ENCODE data around the gene RPRML.
"Not testable (repeated sequence)": the region's sequence is repeated elsewhere in the genome, so short reads cannot be mapped to it uniquely, and the experiment has no call there.

The RPRML gene

GRCh38 chr17:46968224-46968834, 10.7 kb downstream of the RPRML start:
- DNase-seq (ENCODE audit: low read depth) = no peak
- TF ChIP-seq, protein P1, sequence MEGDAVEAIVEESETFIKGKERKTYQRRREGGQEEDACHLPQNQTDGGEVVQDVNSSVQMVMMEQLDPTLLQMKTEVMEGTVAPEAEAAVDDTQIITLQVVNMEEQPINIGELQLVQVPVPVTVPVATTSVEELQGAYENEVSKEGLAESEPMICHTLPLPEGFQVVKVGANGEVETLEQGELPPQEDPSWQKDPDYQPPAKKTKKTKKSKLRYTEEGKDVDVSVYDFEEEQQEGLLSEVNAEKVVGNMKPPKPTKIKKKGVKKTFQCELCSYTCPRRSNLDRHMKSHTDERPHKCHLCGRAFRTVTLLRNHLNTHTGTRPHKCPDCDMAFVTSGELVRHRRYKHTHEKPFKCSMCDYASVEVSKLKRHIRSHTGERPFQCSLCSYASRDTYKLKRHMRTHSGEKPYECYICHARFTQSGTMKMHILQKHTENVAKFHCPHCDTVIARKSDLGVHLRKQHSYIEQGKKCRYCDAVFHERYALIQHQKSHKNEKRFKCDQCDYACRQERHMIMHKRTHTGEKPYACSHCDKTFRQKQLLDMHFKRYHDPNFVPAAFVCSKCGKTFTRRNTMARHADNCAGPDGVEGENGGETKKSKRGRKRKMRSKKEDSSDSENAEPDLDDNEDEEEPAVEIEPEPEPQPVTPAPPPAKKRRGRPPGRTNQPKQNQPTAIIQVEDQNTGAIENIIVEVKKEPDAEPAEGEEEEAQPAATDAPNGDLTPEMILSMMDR (conservative IDR thresholded peaks at IDR 0.05; ENCODE audit: low read depth, low read length) = no peak
- H3K4me3 ChIP-seq (ENCODE audit: low read depth, low read length) = no peak overlapping the region

- H3K4me3 ChIP-seq (ENCODE audit: low read depth, low read length) = no peak overlapping the region
- TF ChIP-seq, protein P1 (conservative IDR thresholded peaks at IDR 0.05; ENCODE audit: low read depth, low read length) = no peak
- peak; percentile 33 for DNase-seq (ENCODE audit: low read depth)
These were observed 14.5 kb downstream of the RPRML start for GRCh38 chr17:46964315-46965265.

- TF ChIP-seq, protein P1 (conservative IDR thresholded peaks at IDR 0.05; ENCODE audit: low read depth, low read length) = no peak
- DNase-seq (ENCODE audit: low read depth) = no peak
- no peak overlapping the region for H3K4me3 ChIP-seq (ENCODE audit: low read depth, low read length)
These were observed 15.5 kb downstream of the RPRML start for GRCh38 chr17:46963571-46963970.

DNA sequence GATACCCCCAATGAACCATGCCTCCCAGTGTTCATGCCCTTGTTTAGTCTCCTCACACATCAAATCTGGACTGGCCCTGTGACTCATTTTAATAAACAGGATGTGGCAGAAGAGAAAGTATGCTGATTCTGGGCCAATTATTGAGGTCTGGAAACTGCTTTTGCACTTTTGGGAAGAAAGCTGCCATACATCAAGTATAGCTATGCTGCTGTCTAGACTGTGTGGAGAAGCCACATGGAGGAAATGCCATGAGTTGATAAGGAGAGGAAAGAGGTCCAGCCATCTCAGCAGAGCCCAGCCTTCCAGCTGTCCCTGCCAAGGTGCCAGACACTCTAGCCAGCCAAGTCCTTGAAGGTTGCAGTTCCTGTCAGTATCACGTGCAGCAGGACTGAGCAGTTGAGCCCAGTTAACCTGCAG, 16.7 kb downstream of the RPRML start:
- DNase-seq (ENCODE audit: low read depth) = peak; percentile 47
- H3K4me3 ChIP-seq (ENCODE audit: low read depth, low read length) = no peak overlapping the region
- TF ChIP-seq, protein P1 (conservative IDR thresholded peaks at IDR 0.05; ENCODE audit: low read depth, low read length) = no peak

GRCh38 chr17:46960152-46960551, 18.9 kb downstream of the RPRML start:
- H3K4me3 ChIP-seq (ENCODE audit: low read depth, low read length) = no peak overlapping the region
- TF ChIP-seq, protein P1 (conservative IDR thresholded peaks at IDR 0.05; ENCODE audit: low read depth, low read length) = no peak
- DNase-seq (ENCODE audit: low read depth) = no peak

- no peak for DNase-seq (ENCODE audit: low read depth)
- H3K4me3 ChIP-seq (ENCODE audit: low read depth, low read length) = no peak overlapping the region
- TF ChIP-seq, protein P1 (conservative IDR thresholded peaks at IDR 0.05; ENCODE audit: low read depth, low read length) = no peak
These were observed 20.9 kb downstream of the RPRML start for GRCh38 chr17:46958041-46958591.

- DNase-seq (ENCODE audit: low read depth); H3K4me3 ChIP-seq (ENCODE audit: low read depth, low read length): not testable (repeated sequence)
These were observed 25.9 kb downstream of the RPRML start for GRCh38 chr17:46953191-46953590.
